ENCODE results near the gene SMAGP. TPM values are rescaled to one million over a fixed set of nuclear protein-coding genes. Genes with fewer than 3 reads are reported as not detected.

Gene SMAGP
- total and polyA plus RNA-seq, 2 of the 13 experiments (the other 11 are each of a cell fraction or from before 2014, with no cell fraction given), result 9.2 TPM

DNA sequence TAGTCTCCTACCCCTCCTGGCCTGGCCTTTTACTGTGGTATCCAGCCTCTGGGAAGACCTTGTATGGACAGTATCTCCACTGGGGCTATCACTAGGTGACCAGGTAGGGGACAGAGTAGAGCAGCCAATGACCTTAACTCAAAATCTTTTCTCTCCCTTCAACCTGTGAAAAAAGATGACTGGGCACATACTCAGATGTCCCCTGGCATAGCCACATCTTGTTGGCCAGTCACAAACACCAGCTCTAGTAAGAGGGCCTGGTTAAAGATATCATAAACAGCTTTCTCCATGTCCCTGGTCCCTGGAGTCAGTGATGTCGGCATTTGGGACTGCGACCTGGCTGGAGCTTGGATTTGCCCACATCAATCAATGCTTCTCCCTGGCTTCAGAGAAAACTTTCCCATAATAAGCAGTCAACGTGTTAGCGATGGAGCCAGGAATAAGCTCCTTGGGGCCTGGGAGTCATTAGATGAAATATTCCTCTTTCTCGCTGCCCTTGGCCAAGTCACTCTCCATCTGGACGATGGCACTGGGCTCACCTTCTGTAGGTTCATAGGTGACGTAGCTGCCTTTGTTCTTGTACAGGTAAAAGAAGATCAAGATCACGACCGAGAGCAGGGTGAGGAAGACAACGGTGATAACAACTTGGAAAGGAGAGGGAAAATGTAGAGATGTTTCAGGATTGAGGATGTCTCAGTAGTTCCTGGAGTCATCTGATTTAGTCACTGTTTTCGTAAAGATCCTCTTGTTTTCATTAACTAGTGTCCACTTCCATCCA lies 24.6 kb downstream of the SMAGP start (continued):
- TF ChIP-seq, protein P1, sequence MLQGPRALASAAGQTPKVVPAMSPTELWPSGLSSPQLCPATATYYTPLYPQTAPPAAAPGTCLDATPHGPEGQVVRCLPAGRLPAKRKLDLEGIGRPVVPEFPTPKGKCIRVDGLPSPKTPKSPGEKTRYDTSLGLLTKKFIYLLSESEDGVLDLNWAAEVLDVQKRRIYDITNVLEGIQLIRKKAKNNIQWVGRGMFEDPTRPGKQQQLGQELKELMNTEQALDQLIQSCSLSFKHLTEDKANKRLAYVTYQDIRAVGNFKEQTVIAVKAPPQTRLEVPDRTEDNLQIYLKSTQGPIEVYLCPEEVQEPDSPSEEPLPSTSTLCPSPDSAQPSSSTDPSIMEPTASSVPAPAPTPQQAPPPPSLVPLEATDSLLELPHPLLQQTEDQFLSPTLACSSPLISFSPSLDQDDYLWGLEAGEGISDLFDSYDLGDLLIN (CRISPR knock-in tag; IDR thresholded peaks at IDR 0.05; ENCODE audit: borderline replicate concordance), result no peak
- TF ChIP-seq, protein P2, sequence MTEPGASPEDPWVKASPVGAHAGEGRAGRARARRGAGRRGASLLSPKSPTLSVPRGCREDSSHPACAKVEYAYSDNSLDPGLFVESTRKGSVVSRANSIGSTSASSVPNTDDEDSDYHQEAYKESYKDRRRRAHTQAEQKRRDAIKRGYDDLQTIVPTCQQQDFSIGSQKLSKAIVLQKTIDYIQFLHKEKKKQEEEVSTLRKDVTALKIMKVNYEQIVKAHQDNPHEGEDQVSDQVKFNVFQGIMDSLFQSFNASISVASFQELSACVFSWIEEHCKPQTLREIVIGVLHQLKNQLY (CRISPR knock-in tag; IDR thresholded peaks at IDR 0.05), result no peak
- TF ChIP-seq CENPX (CRISPR knock-in tag; IDR thresholded peaks at IDR 0.05), result no peak

DNA sequence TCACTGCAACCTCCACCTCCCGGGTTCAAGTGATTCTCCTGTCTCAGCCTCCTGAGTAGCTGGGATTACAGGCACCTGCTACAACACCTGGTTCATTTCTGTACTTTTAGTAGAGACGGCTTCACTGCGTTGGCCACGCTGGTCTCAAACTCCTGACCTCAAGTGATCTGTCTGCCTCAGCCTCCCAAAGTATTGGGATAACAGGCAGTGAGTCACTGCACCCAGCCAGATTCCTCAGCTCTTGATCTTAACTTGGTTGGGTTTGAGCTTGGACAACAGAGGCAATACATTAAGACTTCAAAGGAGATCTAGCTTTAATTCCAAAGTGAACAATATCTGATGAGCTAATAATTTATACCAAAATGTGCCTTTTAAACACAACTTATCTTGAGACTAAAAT lies 25.9 kb downstream of the SMAGP start:
- H3K4me1 ChIP-seq (ENCODE audit: insufficient read depth, low read length), result peaks cover 36% of the 10 kb centered on the region
- H4K20me1 ChIP-seq (ENCODE audit: insufficient read depth, low read length), result no peaks in the 10 kb centered on the region
- POLR2A ChIA-PET, result interaction anchor here (1.3 kb wide), 1 partner anchor 26 kb away, joined by 8 read pairs; the partner anchor contains the start of gene POU6F1
- ATAC-seq (no peak), DNase-seq (ENCODE audit: low spot score) (no peak), FAIRE-seq (no peak)
- H3K4me2 ChIP-seq (ENCODE audit: low read depth, low read length), result no peak overlapping the region
- in situ Hi-C loops (cut with HindIII; ENCODE audit: extremely low pct_ligation_motif_present, low pct_unique_long_range_greater_than_20kb) (no loop called here), intact Hi-C loops (cut with micrococcal nuclease; ENCODE audit: unreplicated experiment) (loop anchor here (10.0 kb wide), 1 partner anchor 199 kb away; the partner anchor contains the start of gene LETMD1)
- no TSS peak for BruUV-seq (replicated peaks)
- TF ChIP-seq, protein P3, sequence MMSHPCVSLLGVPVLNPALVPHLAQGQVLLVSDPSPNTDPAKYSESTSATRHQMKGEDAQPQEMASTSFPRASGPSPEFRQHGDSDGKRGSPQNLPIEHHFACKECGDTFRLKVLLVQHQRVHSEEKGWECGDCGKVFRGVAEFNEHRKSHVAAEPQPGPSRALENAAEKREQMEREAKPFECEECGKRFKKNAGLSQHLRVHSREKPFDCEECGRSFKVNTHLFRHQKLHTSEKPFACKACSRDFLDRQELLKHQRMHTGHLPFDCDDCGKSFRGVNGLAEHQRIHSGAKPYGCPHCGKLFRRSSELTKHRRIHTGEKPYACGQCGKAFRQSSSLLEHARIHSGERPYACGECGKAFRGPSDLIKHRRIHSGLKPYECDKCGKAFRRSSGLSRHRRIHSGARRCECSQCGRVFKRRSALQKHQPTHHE (CRISPR knock-in tag; IDR thresholded peaks at IDR 0.05; ENCODE audit: borderline replicate concordance), result no peak
- TF ChIP-seq ZNF781 (CRISPR knock-in tag; IDR thresholded peaks at IDR 0.05; ENCODE audit: borderline replicate concordance, not compliant biosample characterization) (no peak), ATAD3A (CRISPR knock-in tag; IDR thresholded peaks at IDR 0.05) (no peak), MAFF (IDR thresholded peaks at IDR 0.05; ENCODE audit: low read depth, low read length) (no peak), SIX1 (CRISPR knock-in tag; IDR thresholded peaks at IDR 0.05; ENCODE audit: borderline replicate concordance) (no peak), SETDB1 (CRISPR knock-in tag; IDR thresholded peaks at IDR 0.05; ENCODE audit: borderline replicate concordance) (no peak)
- TF ChIP-seq, protein P4, sequence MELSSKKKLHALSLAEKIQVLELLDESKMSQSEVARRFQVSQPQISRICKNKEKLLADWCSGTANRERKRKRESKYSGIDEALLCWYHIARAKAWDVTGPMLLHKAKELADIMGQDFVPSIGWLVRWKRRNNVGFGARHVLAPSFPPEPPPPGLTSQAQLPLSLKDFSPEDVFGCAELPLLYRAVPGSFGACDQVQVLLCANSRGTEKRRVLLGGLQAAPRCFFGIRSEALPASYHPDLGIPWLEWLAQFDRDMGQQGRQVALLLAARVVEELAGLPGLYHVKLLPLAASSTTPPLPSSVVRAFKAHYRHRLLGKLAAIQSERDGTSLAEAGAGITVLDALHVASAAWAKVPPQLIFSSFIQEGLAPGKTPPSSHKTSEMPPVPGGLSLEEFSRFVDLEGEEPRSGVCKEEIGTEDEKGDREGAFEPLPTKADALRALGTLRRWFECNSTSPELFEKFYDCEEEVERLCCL (CRISPR knock-in tag; IDR thresholded peaks at IDR 0.05; ENCODE audit: borderline replicate concordance), result no peak
- TF ChIP-seq, protein P5, sequence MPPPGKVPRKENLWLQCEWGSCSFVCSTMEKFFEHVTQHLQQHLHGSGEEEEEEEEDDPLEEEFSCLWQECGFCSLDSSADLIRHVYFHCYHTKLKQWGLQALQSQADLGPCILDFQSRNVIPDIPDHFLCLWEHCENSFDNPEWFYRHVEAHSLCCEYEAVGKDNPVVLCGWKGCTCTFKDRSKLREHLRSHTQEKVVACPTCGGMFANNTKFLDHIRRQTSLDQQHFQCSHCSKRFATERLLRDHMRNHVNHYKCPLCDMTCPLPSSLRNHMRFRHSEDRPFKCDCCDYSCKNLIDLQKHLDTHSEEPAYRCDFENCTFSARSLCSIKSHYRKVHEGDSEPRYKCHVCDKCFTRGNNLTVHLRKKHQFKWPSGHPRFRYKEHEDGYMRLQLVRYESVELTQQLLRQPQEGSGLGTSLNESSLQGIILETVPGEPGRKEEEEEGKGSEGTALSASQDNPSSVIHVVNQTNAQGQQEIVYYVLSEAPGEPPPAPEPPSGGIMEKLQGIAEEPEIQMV (CRISPR knock-in tag; IDR thresholded peaks at IDR 0.05; ENCODE audit: low read depth), result no peak
- TF ChIP-seq, protein P6, sequence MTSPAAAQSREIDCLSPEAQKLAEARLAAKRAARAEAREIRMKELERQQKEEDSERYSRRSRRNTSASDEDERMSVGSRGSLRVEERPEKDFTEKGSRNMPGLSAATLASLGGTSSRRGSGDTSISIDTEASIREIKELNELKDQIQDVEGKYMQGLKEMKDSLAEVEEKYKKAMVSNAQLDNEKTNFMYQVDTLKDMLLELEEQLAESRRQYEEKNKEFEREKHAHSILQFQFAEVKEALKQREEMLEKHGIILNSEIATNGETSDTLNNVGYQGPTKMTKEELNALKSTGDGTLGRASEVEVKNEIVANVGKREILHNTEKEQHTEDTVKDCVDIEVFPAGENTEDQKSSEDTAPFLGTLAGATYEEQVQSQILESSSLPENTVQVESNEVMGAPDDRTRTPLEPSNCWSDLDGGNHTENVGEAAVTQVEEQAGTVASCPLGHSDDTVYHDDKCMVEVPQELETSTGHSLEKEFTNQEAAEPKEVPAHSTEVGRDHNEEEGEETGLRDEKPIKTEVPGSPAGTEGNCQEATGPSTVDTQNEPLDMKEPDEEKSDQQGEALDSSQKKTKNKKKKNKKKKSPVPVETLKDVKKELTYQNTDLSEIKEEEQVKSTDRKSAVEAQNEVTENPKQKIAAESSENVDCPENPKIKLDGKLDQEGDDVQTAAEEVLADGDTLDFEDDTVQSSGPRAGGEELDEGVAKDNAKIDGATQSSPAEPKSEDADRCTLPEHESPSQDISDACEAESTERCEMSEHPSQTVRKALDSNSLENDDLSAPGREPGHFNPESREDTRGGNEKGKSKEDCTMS (CRISPR knock-in tag; conservative IDR thresholded peaks at IDR 0.05), result no peak
- H3K9me3 ChIP-seq (ENCODE audit: low read length), result no peaks in the 10 kb centered on the region
- 70% methylated on average over 4 of the region's 4 CpGs for WGBS (ENCODE audit: low lambda C conversion rate)
- H3K9ac ChIP-seq (ENCODE audit: insufficient read depth, low read depth, low read length), result no peak overlapping the region
- no peak overlapping the region for H3K27ac ChIP-seq (ENCODE audit: extremely low read length, insufficient read depth, low read length)
- H2AFZ ChIP-seq (ENCODE audit: low read length), result no peak overlapping the region
- CTCF ChIA-PET (ENCODE audit: low intra/inter-chr PET ratio, low total read pairs), result no interaction called here
- no peaks in the 10 kb centered on the region for H3K27me3 ChIP-seq (ENCODE audit: control insufficient read depth in 1 of 2, insufficient read depth in 2 of 2, low read length in 2 of 2)
- peaks cover 12 to 27% of the 10 kb centered on the region in 2 experiments for H3K36me3 ChIP-seq (replicated peaks in 1 of 2; ENCODE audit: control insufficient read depth in 1 of 2, insufficient read depth in 2 of 2, low read length in 2 of 2)
- no peak overlapping the region for H3K4me3 ChIP-seq (replicated peaks in 1 of 3; ENCODE audit: insufficient read depth in 1 of 3, low read depth in 2 of 3, low read length in 3 of 3)
- peaks cover 7% of the 10 kb centered on the region for H3K79me2 ChIP-seq (ENCODE audit: insufficient read depth, low read length)

Measured in HepG2 (cell line).